Upper lobe of left lung (tissue), 4 donors: ENCODE results near the gene TBC1D3E.
"Not testable (repeated sequence)": the region's sequence is repeated elsewhere in the genome, so short reads cannot be mapped to it uniquely, and the experiment has no call there.

Experiments used
- CTCF ChIP-seq, 6 experiments: fragments of 450-650 bp in 4 of 6; fragments of 200-600 bp in 2 of 6; sonication (generic) in 2 of 6; IDR thresholded peaks; one replicate each; pipeline ENCODE4 v1.5.1; 2016 to 2019; ENCODE audit warnings: antibody characterized with exemption in 6 of 6
- EP300 ChIP-seq, 4 donors: sonication (generic); formaldehyde crosslinking; IDR thresholded peaks; one replicate each; pipeline ENCODE4 v1.5.1; 2017; ENCODE audit warnings: antibody characterized with exemption in 4 of 4, control low read depth in 2 of 4
- POLR2A ChIP-seq, 4 donors: fragments of 450-650 bp; IDR thresholded peaks; one replicate each; pipeline ENCODE4 v1.5.1; 2016 to 2017; ENCODE audit warnings: antibody characterized with exemption in 4 of 4, mild to moderate bottlenecking in 2 of 4
- POLR2AphosphoS5 ChIP-seq, 2 donors: sonication (generic); formaldehyde crosslinking; IDR thresholded peaks; one replicate each; pipeline ENCODE4 v1.5.1; 2017; ENCODE audit warnings: antibody characterized with exemption in 2 of 2

GRCh38 chr17:38088120-38088519, 39.6 kb upstream of the TBC1D3E start:
- TF ChIP-seq CTCF, POLR2A, POLR2AphosphoS5, EP300 (IDR thresholded peaks at IDR 0.05): not testable (repeated sequence)
